H9 (cell line): ENCODE measurements around the gene SMC4. TPM values are rescaled to one million over a fixed set of nuclear protein-coding genes. Genes with fewer than 3 reads are reported as not detected.

Source experiments
- DNase-seq: peaks from one replicate; pipeline ENCODE4 v3.0.0-alpha.2; 2017
- H2AFZ ChIP-seq: one replicate; pipeline ENCODE4 v1.6.1; 2013; ENCODE audit warnings: mild to moderate bottlenecking, low read length, control low read depth, moderate library complexity
- H2AK5ac ChIP-seq: 2 replicates; pipeline ENCODE4 v1.6.1; 2013; ENCODE audit warnings: low read length, control low read depth, mixed read lengths; ENCODE audit not compliant: insufficient read length
- H2BK120ac ChIP-seq: one replicate; pipeline ENCODE4 v1.6.1; 2013; ENCODE audit warnings: low read depth, mild to moderate bottlenecking, low read length, control low read depth, inconsistent platforms; ENCODE audit not compliant: poor library complexity, severe bottlenecking
- H2BK12ac ChIP-seq: 2 replicates; pipeline ENCODE4 v1.6.1; 2013; ENCODE audit warnings: low read length, control low read depth, mixed read lengths, low read depth; ENCODE audit not compliant: insufficient read length
- H2BK15ac ChIP-seq: 2 replicates; pipeline ENCODE4 v1.6.1; 2013; ENCODE audit warnings: low read depth, low read length, control low read depth
- H2BK20ac ChIP-seq: one replicate; pipeline ENCODE4 v1.6.1; 2013; ENCODE audit warnings: low read depth, mild to moderate bottlenecking, low read length, control low read depth, inconsistent platforms; ENCODE audit not compliant: poor library complexity, severe bottlenecking
- H2BK5ac ChIP-seq: 2 replicates; pipeline ENCODE4 v1.6.1; 2013; ENCODE audit warnings: low read length, control low read depth, mixed read lengths; ENCODE audit not compliant: insufficient read length
- H3K14ac ChIP-seq: 2 replicates; pipeline ENCODE4 v1.6.1; 2013; ENCODE audit warnings: low read length, control low read depth; ENCODE audit not compliant: insufficient read depth
- H3K18ac ChIP-seq: 2 replicates; pipeline ENCODE4 v1.6.1; 2013; ENCODE audit warnings: low read depth, mild to moderate bottlenecking, mixed read lengths, low read length, control low read depth; ENCODE audit not compliant: insufficient read length
- H3K23ac ChIP-seq: 2 replicates; pipeline ENCODE4 v1.6.1; 2013; ENCODE audit warnings: low read length, control low read depth, mixed read lengths, low read depth; ENCODE audit not compliant: insufficient read length
- H3K23me2 ChIP-seq: 2 replicates; pipeline ENCODE4 v1.6.1; 2013; ENCODE audit warnings: low read depth, mild to moderate bottlenecking, mixed read lengths, low read length, control low read depth; ENCODE audit not compliant: insufficient read length, poor library complexity, severe bottlenecking
- H3K27ac ChIP-seq: 2 replicates; pipeline ENCODE4 v1.5.1; 2013; ENCODE audit warnings: low read length, control low read depth, mixed read lengths, low read depth; ENCODE audit not compliant: insufficient read length
- H3K27me3 ChIP-seq: 2 replicates; pipeline ENCODE4 v1.6.1; 2013; ENCODE audit warnings: low read length, control low read depth, inconsistent platforms; ENCODE audit not compliant: insufficient read depth
- H3K4ac ChIP-seq: 2 replicates; pipeline ENCODE4 v1.6.1; 2013; ENCODE audit warnings: low read depth, mild to moderate bottlenecking, control low read depth, inconsistent platforms, low read length, moderate library complexity
- H3K4me1 ChIP-seq: 2 replicates; pipeline ENCODE4 v1.6.1; 2013; ENCODE audit warnings: low read length, control low read depth, inconsistent platforms; ENCODE audit not compliant: insufficient read depth
- H3K4me2 ChIP-seq: 2 replicates; pipeline ENCODE4 v1.6.1; 2013; ENCODE audit warnings: low read length, control low read depth, mixed read lengths; ENCODE audit not compliant: insufficient read length, insufficient read depth
- H3K56ac ChIP-seq: 2 replicates; pipeline ENCODE4 v1.6.1; 2013; ENCODE audit warnings: low read depth, mild to moderate bottlenecking, mixed read lengths, low read length, control low read depth; ENCODE audit not compliant: insufficient read length
- H3K79me1 ChIP-seq: 2 replicates; pipeline ENCODE4 v1.6.1; 2013; ENCODE audit warnings: low read depth, mild to moderate bottlenecking, moderate library complexity, low read length, control low read depth, inconsistent platforms; ENCODE audit not compliant: insufficient read depth, poor library complexity, severe bottlenecking
- H3K79me2 ChIP-seq: 2 replicates; pipeline ENCODE4 v1.6.1; 2013; ENCODE audit warnings: low read length, control low read depth, inconsistent platforms; ENCODE audit not compliant: insufficient read depth
- H3K9ac ChIP-seq: 2 replicates; pipeline ENCODE4 v1.6.1; 2013; ENCODE audit warnings: low read length, control low read depth, mixed read lengths; ENCODE audit not compliant: insufficient read length; ENCODE audit errors: extremely low read depth
- H3K9me3 ChIP-seq: one replicate; pipeline ENCODE4 v1.6.1; 2013; ENCODE audit warnings: low read depth, low read length, inconsistent platforms; ENCODE audit not compliant: control insufficient read depth
- H3T11ph ChIP-seq: one replicate; pipeline ENCODE4 v1.6.1; 2013; ENCODE audit warnings: mild to moderate bottlenecking, low read length, control low read depth, inconsistent platforms
- H4K20me1 ChIP-seq: one replicate; pipeline ENCODE4 v1.6.1; 2013; ENCODE audit not compliant: control insufficient read depth, insufficient read length, insufficient read depth
- H4K5ac ChIP-seq: 2 replicates; pipeline ENCODE4 v1.6.1; 2013; ENCODE audit warnings: low read depth, mild to moderate bottlenecking, mixed read lengths, low read length, control low read depth; ENCODE audit not compliant: insufficient read length
- H4K8ac ChIP-seq: replicated peaks from 2 replicates; pipeline ENCODE4 v1.6.1; 2013; ENCODE audit warnings: low read length, control low read depth, mixed read lengths, low read depth; ENCODE audit not compliant: insufficient read length
- H4K91ac ChIP-seq: 2 replicates; pipeline ENCODE4 v1.6.1; 2013; ENCODE audit warnings: low read depth, mild to moderate bottlenecking, moderate library complexity, mixed read lengths, low read length, control low read depth; ENCODE audit not compliant: insufficient read length
- H3K27ac Mint-ChIP-seq, 3 experiments: 2 replicates in 2 of 3; 3 replicates in 1 of 3; pipeline ENCODE4 v1.8.0; 2020 to 2021; ENCODE audit warnings: mixed read lengths in 3 of 3, mild to moderate bottlenecking in 1 of 3, moderate library complexity in 1 of 3
- H3K27me3 Mint-ChIP-seq: 2 replicates; pipeline ENCODE4 v1.8.0; 2021; ENCODE audit warnings: low read depth, mild to moderate bottlenecking, moderate library complexity, mixed read lengths
- H3K36me3 Mint-ChIP-seq, 3 experiments: 2 replicates in 2 of 3; 3 replicates in 1 of 3; pipeline ENCODE4 v1.8.0; 2020 to 2021; ENCODE audit warnings: low read depth in 3 of 3, mixed read lengths in 3 of 3; ENCODE audit not compliant: insufficient read depth in 1 of 3
- H3K4me1 Mint-ChIP-seq, 2 experiments: 2 replicates each; pipeline ENCODE4 v1.8.0; 2020; ENCODE audit warnings: mixed read lengths in 2 of 2
- H3K4me3 Mint-ChIP-seq, 2 experiments: 2 replicates in 1 of 2; 3 replicates in 1 of 2; pipeline ENCODE4 v1.8.0; 2020 to 2021; ENCODE audit warnings: mild to moderate bottlenecking in 2 of 2, mixed read lengths in 2 of 2, moderate library complexity in 1 of 2
- H3K9me3 Mint-ChIP-seq, 2 experiments: 2 replicates in 1 of 2; 3 replicates in 1 of 2; pipeline ENCODE4 v1.8.0; 2020; ENCODE audit warnings: mild to moderate bottlenecking in 2 of 2, mixed read lengths in 2 of 2, moderate library complexity in 1 of 2
- WGBS: extraction: QIAGEN DNeasy Blood & Tissue Kit; methylation state at CpG from one replicate; pipeline ENCODE4 v1.1.7; 2013; ENCODE audit warnings: missing lambda C conversion rate, low lambda C conversion rate, mixed read lengths; ENCODE audit not compliant: insufficient read length; ENCODE audit errors: extremely low coverage; 5-methylcytosine and 5-hydroxymethylcytosine counted together
- total RNA-seq: library from RNA; stranded (reverse); gene quantifications from 2 replicates; pipeline ENCODE4 v1.2.1, GENCODE V29; 2021
- TF ChIP-seq, protein P1 (sequence below): fragments of 200-600 bp; sonication (generic); conservative IDR thresholded peaks from 3 replicates; pipeline ENCODE4 v1.8.0; 2021; ENCODE audit warnings: antibody characterized with exemption, mild to moderate bottlenecking

The SMC4 gene
- total RNA-seq, 1 experiment from 2014 or later, result 130 TPM

DNA sequence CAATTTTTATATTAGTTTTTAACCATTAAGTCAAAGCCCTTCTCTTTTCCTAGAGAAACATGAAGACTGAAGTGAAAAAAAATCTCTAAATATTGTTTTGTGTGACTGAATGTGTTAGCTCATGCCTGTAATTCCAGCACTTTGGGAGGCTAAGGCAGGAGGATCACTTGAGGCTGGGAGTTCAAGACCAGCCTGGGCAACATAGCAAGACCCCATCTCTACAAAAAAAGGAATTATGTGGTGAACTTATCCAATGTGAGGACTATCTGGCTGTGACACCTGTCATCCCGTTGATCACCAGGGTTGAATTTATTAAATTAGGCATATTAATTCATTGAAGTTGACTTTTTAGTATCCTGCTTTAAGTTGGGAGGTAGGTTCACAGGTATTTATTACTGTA, 13.0 kb downstream of the SMC4 start:
- H2AFZ ChIP-seq, result no peak overlapping the region
- H3K9me3 ChIP-seq, result no peaks in the 10 kb centered on the region
- Mint-ChIP-seq H3K27me3 (no peaks in the 10 kb centered on the region), H3K9me3 (no peaks in the 10 kb centered on the region), H3K4me3 (no peak overlapping the region), H3K4me1 (no peaks in the 10 kb centered on the region; a peak in 1 of 4 replicates), H3K36me3 (peaks cover 32 to 78% (median 69%) of the 10 kb centered on the region in 3 experiments; a peak in 6 of 7 replicates), H3K27ac (no peak overlapping the region)
- H2BK20ac ChIP-seq, result no peak overlapping the region
- TF ChIP-seq, protein P1, sequence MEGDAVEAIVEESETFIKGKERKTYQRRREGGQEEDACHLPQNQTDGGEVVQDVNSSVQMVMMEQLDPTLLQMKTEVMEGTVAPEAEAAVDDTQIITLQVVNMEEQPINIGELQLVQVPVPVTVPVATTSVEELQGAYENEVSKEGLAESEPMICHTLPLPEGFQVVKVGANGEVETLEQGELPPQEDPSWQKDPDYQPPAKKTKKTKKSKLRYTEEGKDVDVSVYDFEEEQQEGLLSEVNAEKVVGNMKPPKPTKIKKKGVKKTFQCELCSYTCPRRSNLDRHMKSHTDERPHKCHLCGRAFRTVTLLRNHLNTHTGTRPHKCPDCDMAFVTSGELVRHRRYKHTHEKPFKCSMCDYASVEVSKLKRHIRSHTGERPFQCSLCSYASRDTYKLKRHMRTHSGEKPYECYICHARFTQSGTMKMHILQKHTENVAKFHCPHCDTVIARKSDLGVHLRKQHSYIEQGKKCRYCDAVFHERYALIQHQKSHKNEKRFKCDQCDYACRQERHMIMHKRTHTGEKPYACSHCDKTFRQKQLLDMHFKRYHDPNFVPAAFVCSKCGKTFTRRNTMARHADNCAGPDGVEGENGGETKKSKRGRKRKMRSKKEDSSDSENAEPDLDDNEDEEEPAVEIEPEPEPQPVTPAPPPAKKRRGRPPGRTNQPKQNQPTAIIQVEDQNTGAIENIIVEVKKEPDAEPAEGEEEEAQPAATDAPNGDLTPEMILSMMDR, result no peak
- H2AK5ac ChIP-seq, result no peak overlapping the region
- DNase-seq, result no peak
- no peaks in the 10 kb centered on the region for H3K4me1 ChIP-seq
- H2BK15ac ChIP-seq, result no peak overlapping the region
- no peak overlapping the region for H4K91ac ChIP-seq
- no peak overlapping the region for H3K14ac ChIP-seq
- H3T11ph ChIP-seq, result no peak overlapping the region
- no peaks in the 10 kb centered on the region for H3K23me2 ChIP-seq
- H2BK12ac ChIP-seq, result no peak overlapping the region
- no peak overlapping the region for H3K27ac ChIP-seq
- no peak overlapping the region for H4K5ac ChIP-seq
- H3K9ac ChIP-seq, result no peak overlapping the region
- no peak overlapping the region for H4K8ac ChIP-seq
- H3K79me1 ChIP-seq, result no peaks in the 10 kb centered on the region
- H4K20me1 ChIP-seq, result no peaks in the 10 kb centered on the region
- no peak overlapping the region for H2BK5ac ChIP-seq
- no peaks in the 10 kb centered on the region; the same call in 1 of the 2 replicates for H3K79me2 ChIP-seq
- no peak overlapping the region for H2BK120ac ChIP-seq
- no peak overlapping the region for H3K56ac ChIP-seq
- H3K23ac ChIP-seq, result no peak overlapping the region
- no peaks in the 10 kb centered on the region for H3K27me3 ChIP-seq
- no CpG with 5 or more reads among the region's 1 CpG for WGBS
- no peak overlapping the region for H3K4ac ChIP-seq
- no peak overlapping the region for H3K18ac ChIP-seq
- no peak overlapping the region for H3K4me2 ChIP-seq
